MM.1S (cell line): Measurements from ENCODE around the gene AKR1A1.

ENCODE experiments used
- DNase-seq: peaks from one replicate; pipeline ENCODE4 v3.0.0-alpha.2; 2015
- H2AFZ ChIP-seq: fragments of 300-600 bp; sonication (generic); 2 replicates; pipeline ENCODE4 v1.6.0; 2016; ENCODE audit warnings: antibody characterized with exemption, low read length
- H3F3A ChIP-seq: fragments of 300-600 bp; sonication (generic); 2 replicates; pipeline ENCODE4 v1.6.1; 2016; ENCODE audit warnings: mild to moderate bottlenecking, antibody characterized with exemption, low read length, moderate library complexity, mixed read lengths; ENCODE audit not compliant: insufficient read depth
- H3K27ac ChIP-seq: fragments of 300-600 bp; sonication (generic); 2 replicates; pipeline ENCODE4 v1.5.1; 2016; ENCODE audit warnings: mild to moderate bottlenecking, low read length
- H3K27me3 ChIP-seq: fragments of 300-600 bp; sonication (generic); replicated peaks from 2 replicates; pipeline ENCODE4 v1.6.0; 2016; ENCODE audit warnings: low read length; ENCODE audit not compliant: insufficient read depth
- H3K36me3 ChIP-seq: fragments of 300-600 bp; sonication (generic); replicated peaks from 2 replicates; pipeline ENCODE4 v1.6.1; 2016; ENCODE audit warnings: mild to moderate bottlenecking, low read length, mixed read lengths; ENCODE audit not compliant: insufficient read depth
- H3K4me1 ChIP-seq: fragments of 300-600 bp; sonication (generic); 2 replicates; pipeline ENCODE4 v1.6.1; 2016; ENCODE audit warnings: low read length, mixed read lengths
- H3K4me2 ChIP-seq: fragments of 300-600 bp; sonication (generic); 2 replicates; pipeline ENCODE4 v1.6.0; 2016; ENCODE audit warnings: low read depth, low read length
- H3K4me3 ChIP-seq: fragments of 300-600 bp; sonication (generic); 2 replicates; pipeline ENCODE4 v1.5.1; 2016; ENCODE audit warnings: low read length, mixed read lengths
- H3K79me2 ChIP-seq: fragments of 300-600 bp; sonication (generic); 2 replicates; pipeline ENCODE4 v1.6.1; 2016; ENCODE audit warnings: mixed run types, low read length, mixed read lengths
- H3K9ac ChIP-seq: fragments of 300-600 bp; sonication (generic); 2 replicates; pipeline ENCODE4 v1.6.1; 2016; ENCODE audit warnings: low read length, mixed read lengths
- H3K9me2 ChIP-seq: fragments of 300-600 bp; sonication (generic); replicated peaks from 2 replicates; pipeline ENCODE4 v1.6.1; 2016; ENCODE audit warnings: mild to moderate bottlenecking, low read length, mixed read lengths; ENCODE audit not compliant: insufficient read depth
- H3K9me3 ChIP-seq: fragments of 300-600 bp; sonication (generic); replicated peaks from 2 replicates; pipeline ENCODE4 v1.6.1; 2016; ENCODE audit warnings: mild to moderate bottlenecking, low read length, mixed read lengths; ENCODE audit not compliant: insufficient read depth
- H4K20me1 ChIP-seq: fragments of 300-600 bp; sonication (generic); 2 replicates; pipeline ENCODE4 v1.6.1; 2016; ENCODE audit warnings: mild to moderate bottlenecking, low read length, moderate library complexity, mixed read lengths; ENCODE audit not compliant: insufficient read depth
- CTCF ChIP-seq: fragments of 300-600 bp; sonication (generic); IDR thresholded peaks from 2 replicates; pipeline ENCODE4 v1.5.1; 2016; ENCODE audit warnings: antibody characterized with exemption, low read length, mixed read lengths
- EZH2 ChIP-seq: fragments of 300-600 bp; sonication (generic); optimal IDR thresholded peaks from 2 replicates; pipeline ENCODE3; 2017; ENCODE audit warnings: low read depth, mild to moderate bottlenecking, antibody characterized with exemption, low read length, mixed read lengths
- EZH2phosphoT487 ChIP-seq: fragments of 300-600 bp; sonication (generic); IDR thresholded peaks from 2 replicates; pipeline ENCODE4 v1.6.1; 2018; ENCODE audit warnings: antibody characterized with exemption, low read length

AKR1A1 gene

DNA sequence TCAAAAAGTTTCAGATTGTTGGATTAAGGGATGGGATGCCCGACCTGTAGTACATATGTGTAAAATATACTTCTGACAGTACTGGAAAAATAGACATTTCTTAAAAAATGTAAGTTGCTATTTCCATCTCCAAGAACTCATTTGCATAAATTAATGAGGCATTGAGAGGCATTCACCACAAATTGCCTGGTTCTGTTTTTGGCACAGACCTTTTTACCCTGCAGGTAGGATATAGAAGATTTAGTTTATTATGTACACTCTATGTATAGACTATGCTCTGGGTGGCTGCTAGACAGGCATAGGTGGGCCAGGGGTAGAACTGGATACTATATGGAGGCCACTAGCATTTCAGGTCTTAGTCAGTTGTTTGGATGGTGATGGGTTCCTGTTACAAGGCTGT lies 65.3 kb downstream of the AKR1A1 start:
- Histone ChIP-seq H3K9ac (no peak overlapping the region), H3K36me3 (peaks cover 22% of the 10 kb centered on the region), H3K9me3 (no peaks in the 10 kb centered on the region), H3K79me2 (peaks cover 14% of the 10 kb centered on the region; the same call in 1 of the 2 replicates), H3K9me2 (no peaks in the 10 kb centered on the region), H3K4me2 (no peak overlapping the region), H3K4me1 (no peaks in the 10 kb centered on the region), H3F3A (peaks cover 34% of the 10 kb centered on the region), H3K27me3 (no peaks in the 10 kb centered on the region), H2AFZ (no peak overlapping the region), H3K27ac (no peak overlapping the region), H4K20me1 (no peaks in the 10 kb centered on the region), H3K4me3 (no peak overlapping the region)
- TF ChIP-seq EZH2 = no peak
- no peak for TF ChIP-seq EZH2phosphoT487
- TF ChIP-seq CTCF = no peak
- no peak for DNase-seq

- peaks cover 40% of the 10 kb centered on the region for H3F3A ChIP-seq
- DNase-seq = no peak
- no peak overlapping the region for H3K4me2 ChIP-seq
- H3K9me3 ChIP-seq = no peaks in the 10 kb centered on the region
- H3K79me2 ChIP-seq = peaks cover 11% of the 10 kb centered on the region; the same call in 1 of the 2 replicates
- H3K4me1 ChIP-seq = no peaks in the 10 kb centered on the region
- no peak overlapping the region for H2AFZ ChIP-seq
- no peak overlapping the region for H3K9ac ChIP-seq
- TF ChIP-seq CTCF (no peak), EZH2 (no peak), EZH2phosphoT487 (no peak)
- no peaks in the 10 kb centered on the region for H3K27me3 ChIP-seq
- no peak overlapping the region for H3K27ac ChIP-seq
- no peak overlapping the region for H3K4me3 ChIP-seq
- H3K36me3 ChIP-seq = peaks cover 17% of the 10 kb centered on the region
- no peaks in the 10 kb centered on the region for H4K20me1 ChIP-seq
- no peaks in the 10 kb centered on the region for H3K9me2 ChIP-seq
These were observed 67.0 kb downstream of the AKR1A1 start for GRCh38 chr1:45617618-45618017.

DNA sequence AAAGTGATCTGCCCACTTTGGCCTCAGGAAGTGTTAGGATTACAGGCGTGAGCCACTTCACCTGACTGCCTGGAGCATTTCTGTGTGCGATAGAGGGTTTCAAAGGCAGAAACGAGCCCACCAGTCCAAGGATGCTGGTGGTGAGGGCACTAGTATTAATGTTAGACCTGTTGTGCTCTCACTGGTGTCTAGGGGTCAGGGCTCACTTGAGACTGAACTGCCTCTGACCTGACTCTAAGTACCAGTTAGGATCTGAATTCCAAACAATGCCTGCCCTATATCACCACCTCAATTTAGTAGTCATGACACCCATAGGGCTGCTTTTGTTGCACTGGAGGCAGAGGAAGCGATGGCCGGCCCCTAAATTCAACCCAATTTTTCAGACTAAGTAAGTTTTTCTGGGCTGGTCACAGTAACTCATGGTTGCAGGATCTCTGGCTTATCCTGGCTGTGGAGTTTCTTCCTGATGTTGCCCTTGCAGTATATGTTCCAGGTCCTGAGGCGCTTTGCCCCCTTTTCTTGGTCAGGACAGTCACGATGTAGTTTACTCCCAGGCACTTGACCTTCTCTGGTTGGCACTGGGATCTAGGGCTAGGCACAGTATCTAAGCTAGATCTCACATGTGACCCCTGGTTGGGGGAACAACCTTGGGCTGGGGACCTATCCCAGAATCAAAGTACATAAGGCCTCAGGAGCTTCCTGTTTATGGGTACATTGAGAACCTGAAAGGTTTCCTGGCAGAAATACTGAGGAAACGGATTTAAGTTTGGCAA lies 68.7 kb downstream of the AKR1A1 start:
- Histone ChIP-seq H3K4me2 (no peak overlapping the region), H3F3A (peaks cover 40% of the 10 kb centered on the region), H3K9me2 (no peaks in the 10 kb centered on the region), H4K20me1 (no peaks in the 10 kb centered on the region), H3K9ac (no peak overlapping the region), H3K27me3 (no peaks in the 10 kb centered on the region), H3K9me3 (no peaks in the 10 kb centered on the region), H3K4me1 (no peaks in the 10 kb centered on the region), H3K79me2 (no peaks in the 10 kb centered on the region), H3K27ac (no peak overlapping the region), H3K4me3 (no peak overlapping the region), H2AFZ (no peak overlapping the region), H3K36me3 (peaks cover 15% of the 10 kb centered on the region)
- TF ChIP-seq CTCF (no peak), EZH2phosphoT487 (no peak), EZH2 (no peak)
- no peak for DNase-seq
